Colonic mucosa (tissue), 4 donors: ENCODE measurements around the gene FAM161B. TPM values are rescaled to one million over a fixed set of nuclear protein-coding genes. Genes with fewer than 3 reads are reported as not detected.
"Not testable (repeated sequence)": the region's sequence is repeated elsewhere in the genome, so short reads cannot be mapped to it uniquely, and the experiment has no call there.

Experiments
- DNase-seq: peaks from one replicate; pipeline ENCODE4 v3.0.0-alpha.2; 2020
- H3K27ac ChIP-seq: fragments of 200-600 bp; one replicate; pipeline ENCODE4 v1.8.0; 2021
- H3K27me3 ChIP-seq: fragments of 200-600 bp; one replicate; pipeline ENCODE4 v1.8.0; 2021
- H3K36me3 ChIP-seq: fragments of 200-600 bp; one replicate; pipeline ENCODE4 v1.8.0; 2021
- H3K4me1 ChIP-seq: fragments of 200-600 bp; one replicate; pipeline ENCODE4 v1.8.0; 2021; ENCODE audit warnings: mild to moderate bottlenecking
- H3K4me3 ChIP-seq: fragments of 200-600 bp; one replicate; pipeline ENCODE4 v1.8.0; 2021
- H3K9ac ChIP-seq, 2 donors: one replicate each; pipeline ENCODE4 v1.7.0; 2013; ENCODE audit warnings: control low read depth in 2 of 2, low read depth in 2 of 2, low read length in 2 of 2
- H3K9me3 ChIP-seq: fragments of 200-600 bp; one replicate; pipeline ENCODE4 v1.8.0; 2021
- CTCF ChIP-seq: fragments of 200-600 bp; IDR thresholded peaks from one replicate; pipeline ENCODE4 v1.8.0; 2022; ENCODE audit warnings: antibody characterized with exemption, mild to moderate bottlenecking
- intact Hi-C: fragments of 100-400 bp; cut with DNase I; formaldehyde crosslinking; loops from one replicate; pipeline ENCODE4 v1.14.1; 2022
- total RNA-seq, 2 donors: library from RNA; stranded (reverse); fragmentation: NEBNext Ultra II Directional in 1 of 2; extraction: Animal tissue kit (Norgen Biotek cat#: 25700) in 1 of 2; gene quantifications; one replicate each; pipeline ENCODE4 v1.2.1, GENCODE V29; 2021
- donor health status: healthy.
- donor health status: DM: no; HTN: no; CAD: no.
- donor health status: DM: no; HTN: no; CAD: no.

FAM161B gene
- total RNA-seq, 2 donors from 2014 or later, result 3.0 to 5.6 TPM

GRCh38 chr14:73995977-73996378, 46.1 kb upstream of the FAM161B start:
- H3K4me1 ChIP-seq, result peaks cover 4% of the 10 kb centered on the region
- no peaks in the 10 kb centered on the region for H3K27me3 ChIP-seq
- peak overlapping the region; percentile 27 for H3K4me3 ChIP-seq
- no peak for TF ChIP-seq CTCF
- H3K36me3 ChIP-seq, result no peaks in the 10 kb centered on the region
- H3K9ac ChIP-seq, result peak overlapping the region in 1 of 2 donors; percentile 89
- peak; percentile 68 for DNase-seq
- intact Hi-C loops, result no loop called here
- H3K9me3 ChIP-seq, result no peaks in the 10 kb centered on the region
- H3K27ac ChIP-seq, result peak overlapping the region; percentile 89

DNA sequence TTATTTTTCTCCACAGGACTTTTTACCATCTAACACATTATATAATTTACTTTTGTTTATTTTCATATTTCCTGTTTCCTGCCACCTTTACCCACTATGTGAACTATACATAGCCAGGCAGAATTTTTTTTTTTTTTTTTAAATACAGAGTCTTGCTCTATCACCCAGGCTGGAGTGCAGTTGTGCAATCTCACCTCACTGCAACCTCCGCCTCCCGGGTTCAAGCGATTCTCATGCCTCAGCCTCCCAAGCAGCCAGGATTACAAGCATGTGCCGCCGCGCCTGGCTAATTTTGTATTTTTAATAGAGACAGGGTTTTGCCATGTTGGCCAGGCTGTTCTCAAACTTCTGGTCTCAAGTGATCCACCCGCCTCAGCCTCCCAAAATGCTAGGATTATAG, 45.0 kb upstream of the FAM161B start:
- peak; percentile 70 for DNase-seq

DNA sequence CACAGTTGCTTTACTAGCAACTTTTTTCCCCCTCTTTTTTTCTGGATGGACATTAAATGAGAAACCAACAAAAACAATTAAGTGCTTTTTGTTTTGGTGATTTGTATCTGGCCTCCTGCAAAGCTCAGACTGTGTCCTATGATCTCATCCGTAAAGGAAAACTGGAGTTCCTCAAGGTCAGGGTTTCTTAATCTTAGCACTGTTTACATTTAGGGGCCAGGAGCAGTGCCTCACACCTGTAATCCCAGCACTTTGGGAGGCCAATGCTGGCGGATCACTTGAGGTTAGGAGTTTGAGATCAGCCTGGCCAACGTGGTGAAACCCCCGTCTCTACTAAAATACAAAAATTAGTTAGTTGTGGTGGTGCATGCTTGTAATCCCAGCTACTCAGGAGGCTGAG, 41.2 kb upstream of the FAM161B start:
- no peak for TF ChIP-seq CTCF
- Histone ChIP-seq H3K27me3 (no peaks in the 10 kb centered on the region), H3K4me1 (peaks cover 8% of the 10 kb centered on the region), H3K27ac (no peak overlapping the region), H3K36me3 (no peaks in the 10 kb centered on the region), H3K9ac (no peak overlapping the region), H3K4me3 (no peak overlapping the region), H3K9me3 (no peaks in the 10 kb centered on the region)
- intact Hi-C loops, result no loop called here
- DNase-seq, result no peak

More for the DNA sequence above, 45.0 kb upstream of the FAM161B start:
- H3K4me1 ChIP-seq, H3K36me3 ChIP-seq, H3K27me3 ChIP-seq, intact Hi-C loops, H3K9me3 ChIP-seq: not testable (repeated sequence)
- peak overlapping the region; percentile 27 for H3K4me3 ChIP-seq
- H3K27ac ChIP-seq, result peak overlapping the region; percentile 89
- peak overlapping the region; percentile 30 to 89 for H3K9ac ChIP-seq

DNA sequence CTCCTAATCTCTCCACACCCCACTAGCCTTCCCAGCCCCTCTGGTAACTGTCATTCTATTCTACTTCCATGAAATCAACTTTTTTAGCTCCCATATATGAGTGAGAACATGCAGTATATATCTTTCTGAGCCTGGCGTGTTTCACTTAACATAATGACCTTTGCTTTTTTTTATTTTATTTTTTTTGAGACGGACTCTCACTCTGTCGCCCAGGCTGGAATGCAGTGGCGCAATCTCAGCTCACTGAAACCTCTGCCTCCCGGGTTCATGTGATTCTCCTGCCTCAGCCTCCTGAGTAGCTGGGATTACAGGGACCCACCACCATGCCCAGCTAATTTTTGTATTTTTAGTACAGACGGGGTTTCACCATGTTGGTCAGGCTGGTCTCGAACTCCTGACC, 38.8 kb upstream of the FAM161B start:
- H3K27ac ChIP-seq, DNase-seq, H3K4me1 ChIP-seq, H3K9ac ChIP-seq, H3K27me3 ChIP-seq, H3K4me3 ChIP-seq, H3K9me3 ChIP-seq, intact Hi-C loops, H3K36me3 ChIP-seq: not testable (repeated sequence)

GRCh38 chr14:73988065-73988464, 38.2 kb upstream of the FAM161B start:
- Histone ChIP-seq H3K36me3 (no peaks in the 10 kb centered on the region), H3K27me3 (no peaks in the 10 kb centered on the region), H3K9ac (no peak overlapping the region), H3K4me3 (no peak overlapping the region), H3K4me1 (peaks cover 4% of the 10 kb centered on the region), H3K27ac (no peak overlapping the region), H3K9me3 (no peaks in the 10 kb centered on the region)
- intact Hi-C loops, result no loop called here
- TF ChIP-seq CTCF, result no peak
- DNase-seq, result no peak

GRCh38 chr14:73977896-73978295, 28.0 kb upstream of the FAM161B start:
- H3K27ac ChIP-seq, result no peak overlapping the region
- peak overlapping the region in 1 of 2 donors; percentile 34 for H3K9ac ChIP-seq
- H3K4me1 ChIP-seq, result peaks cover 3% of the 10 kb centered on the region
- intact Hi-C loops, result no loop called here
- H3K4me3 ChIP-seq, result no peak overlapping the region
- H3K9me3 ChIP-seq, result no peaks in the 10 kb centered on the region
- no peak for TF ChIP-seq CTCF
- H3K36me3 ChIP-seq, result no peaks in the 10 kb centered on the region
- DNase-seq, result no peak
- no peaks in the 10 kb centered on the region for H3K27me3 ChIP-seq

GRCh38 chr14:73976125-73976524, 26.2 kb upstream of the FAM161B start:
- no peak overlapping the region for H3K27ac ChIP-seq
- H3K4me1 ChIP-seq, result peaks cover 3% of the 10 kb centered on the region
- TF ChIP-seq CTCF, result no peak
- no peak overlapping the region for H3K9ac ChIP-seq
- no peak overlapping the region for H3K4me3 ChIP-seq
- no peaks in the 10 kb centered on the region for H3K9me3 ChIP-seq
- H3K27me3 ChIP-seq, result no peaks in the 10 kb centered on the region
- intact Hi-C loops, result no loop called here
- no peak for DNase-seq
- no peaks in the 10 kb centered on the region for H3K36me3 ChIP-seq
